Motor neuron (in vitro differentiated cells): ENCODE measurements around the gene SETBP1. TPM values are rescaled to one million over a fixed set of nuclear protein-coding genes. Genes with fewer than 3 reads are reported as not detected.
"Not testable (repeated sequence)": the region's sequence is repeated elsewhere in the genome, so short reads cannot be mapped to it uniquely, and the experiment has no call there.

Experiments used
- ATAC-seq, 8 experiments: fragments of 200-7000 bp; cut with Tn5 transposase; replicated peaks in 6 of 8; 2 replicates each; pipeline ENCODE4 v1.8.0; 2021; ENCODE audit warnings: mild to moderate bottlenecking in 8 of 8, moderate library complexity in 8 of 8
- H3K27ac ChIP-seq, 2 donors: fragments of 250-450 bp; sonication (Bioruptor Pico); 2 replicates each; pipeline ENCODE4 v1.9.0; 2021; ENCODE audit warnings: antibody characterized with exemption in 2 of 2, mild to moderate bottlenecking in 2 of 2, moderate library complexity in 1 of 2
- H3K4me1 ChIP-seq, 2 donors: fragments of 250-450 bp; sonication (Bioruptor Pico); replicated peaks in 1 of 2; 2 replicates each; pipeline ENCODE4 v1.6.1; 2021; ENCODE audit warnings: antibody characterized with exemption in 2 of 2, mild to moderate bottlenecking in 2 of 2, moderate library complexity in 1 of 2
- H3K4me3 ChIP-seq, 5 donors: fragments of 250-450 bp; sonication (Bioruptor Pico); 2 replicates each; pipeline ENCODE4 v1.9.0; 2021; ENCODE audit warnings: antibody characterized with exemption in 5 of 5, mild to moderate bottlenecking in 5 of 5, moderate library complexity in 4 of 5
- WGBS, 10 experiments: fragments of 450-650 bp; shearing (Covaris generic); methylation state at CpG; one replicate each; pipeline ENCODE4 v1.0.0; 2022; 5-methylcytosine and 5-hydroxymethylcytosine counted together
- in situ Hi-C, 9 experiments: fragments of 400-800 bp; cut with MboI; loops; one replicate each; pipeline ENCODE4 v1.15.0; 2021; ENCODE audit warnings: low sequenced_read_pairs in 9 of 9, low pct_unique_long_range_greater_than_20kb in 2 of 9; ENCODE audit not compliant: unreplicated experiment in 9 of 9
- total RNA-seq, 8 experiments: library from RNA; unstranded; fragments of 300-600 nt; gene quantifications; 2 replicates each; pipeline versions ENCODE4 v1.2.3 to v1.2.4, GENCODE V29; 2022

Gene SETBP1
- total RNA-seq, 8 experiments from 2014 or later = 1.3 to 37.0 (median 27.5) TPM

DNA sequence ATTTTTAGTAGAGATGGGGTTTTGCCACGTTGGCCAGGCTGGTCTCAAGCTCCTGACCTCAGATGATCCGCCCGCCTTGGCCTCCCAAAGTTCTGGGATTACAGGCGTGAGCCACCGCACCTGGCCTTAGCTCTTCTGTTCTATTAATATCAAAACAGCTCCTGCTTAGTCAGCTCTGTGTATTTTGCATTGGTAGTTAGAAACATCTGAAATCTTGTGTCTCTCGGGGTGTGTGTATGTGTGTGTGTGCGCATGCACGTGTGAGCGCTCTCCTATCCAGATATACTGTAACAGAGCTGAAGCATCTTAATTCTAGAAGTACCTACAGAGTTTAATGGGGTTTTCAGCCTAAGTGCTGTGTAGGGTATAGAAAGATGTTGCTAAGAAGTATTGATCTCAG is 33.7 kb downstream of the SETBP1 start:
- Histone ChIP-seq H3K4me3 (no peak overlapping the region), H3K27ac (no peak overlapping the region), H3K4me1 (peaks cover 17 to 23% of the 10 kb centered on the region in 2 donors)
- in situ Hi-C loops = no loop called here
- peak in 1 of 8 experiments; percentile 15 for ATAC-seq
- 74 to 100% (median 96%) methylated on average over 1 to 9 of the region's 9 CpGs; no CpG with 5 or more reads in 2 of the 10 experiments for WGBS, 10 experiments

DNA sequence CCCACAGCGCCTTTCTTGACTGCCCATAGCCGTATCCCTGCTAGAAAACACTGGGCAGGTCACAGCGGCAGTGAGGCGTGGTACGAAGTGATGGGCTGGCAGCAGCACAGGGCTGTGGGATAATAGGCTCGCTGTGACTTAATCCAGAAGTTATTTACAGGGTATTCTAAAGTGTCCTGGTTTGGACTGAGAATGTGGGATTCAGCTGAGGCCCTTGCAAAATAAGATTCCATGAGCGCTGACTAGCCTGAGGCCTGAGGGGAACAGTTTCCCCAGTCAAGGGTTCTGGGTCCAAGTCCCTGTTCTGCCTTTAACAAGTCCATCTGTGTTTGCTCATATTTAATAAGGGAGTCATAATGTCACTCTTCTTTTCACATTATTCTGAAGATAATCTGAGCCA is 34.6 kb downstream of the SETBP1 start:
- Histone ChIP-seq H3K4me1 (peaks cover 22 to 25% of the 10 kb centered on the region in 2 donors), H3K4me3 (no peak overlapping the region), H3K27ac (no peak overlapping the region)
- 0 to 93% (median 60%) methylated on average over 1 to 3 of the region's 7 CpGs; no CpG with 5 or more reads in 3 of the 10 experiments for WGBS, 10 experiments
- peak; percentile 66 to 75 (median 68) for ATAC-seq
- in situ Hi-C loops = no loop called here

DNA sequence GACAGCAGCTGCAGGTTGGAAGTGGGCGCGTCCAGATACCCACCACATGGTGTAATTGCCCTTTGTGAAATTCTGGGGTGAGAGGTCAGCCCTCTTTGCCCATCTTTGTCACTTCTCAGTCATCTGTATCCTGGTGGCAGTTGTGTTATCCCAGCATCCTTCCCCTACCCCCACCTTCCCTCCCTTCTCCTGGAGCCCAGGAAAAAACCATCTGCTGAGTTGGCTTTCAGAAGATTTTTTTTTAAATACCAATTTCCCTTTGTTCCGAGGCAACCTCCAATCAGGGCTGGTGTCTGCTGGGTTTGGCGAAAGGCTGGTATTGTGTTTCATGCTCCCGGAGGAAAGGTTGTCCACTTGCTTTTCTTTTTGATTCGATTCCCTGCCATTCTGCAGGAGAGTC is 35.2 kb downstream of the SETBP1 start:
- H3K27ac ChIP-seq = peak overlapping the region in 1 of 2 donors; percentile 21
- peaks cover 22 to 25% of the 10 kb centered on the region in 2 donors for H3K4me1 ChIP-seq
- peak in 5 of 8 experiments; percentile 15 to 70 (median 49) for ATAC-seq
- 9 to 95% (median 17%) methylated on average over 1 to 5 of the region's 6 CpGs; no CpG with 5 or more reads in 1 of the 10 experiments for WGBS, 10 experiments
- no peak overlapping the region for H3K4me3 ChIP-seq
- in situ Hi-C loops = no loop called here

DNA sequence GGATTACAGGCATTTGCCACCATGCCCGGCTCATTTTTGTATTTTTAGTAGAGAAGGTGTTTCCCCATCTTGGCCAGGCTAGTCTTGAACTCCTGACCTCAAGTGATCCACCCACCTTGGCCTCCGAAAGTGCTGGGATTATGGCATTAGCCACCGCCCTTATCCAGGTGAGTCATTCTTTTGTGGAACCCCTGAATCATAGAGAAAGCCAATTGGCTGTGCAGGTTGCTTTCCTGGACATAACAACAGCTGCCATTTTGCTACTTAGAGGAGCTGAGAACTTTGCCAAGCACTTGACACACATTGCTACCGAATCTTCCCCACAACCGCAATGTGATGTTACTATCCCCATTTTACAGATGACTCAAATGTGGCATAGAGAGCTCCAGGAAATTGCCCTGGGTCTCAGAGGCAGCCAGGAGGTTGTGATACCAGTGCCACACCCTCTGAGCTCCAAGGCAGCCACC is 36.0 kb downstream of the SETBP1 start:
- Histone ChIP-seq H3K4me3 (no peak overlapping the region), H3K27ac (no peak overlapping the region), H3K4me1 (peaks cover 22 to 32% of the 10 kb centered on the region in 2 donors)
- in situ Hi-C loops = no loop called here
- 17 to 92% (median 79%) methylated on average over 1 to 5 of the region's 5 CpGs; no CpG with 5 or more reads in 4 of the 10 experiments for WGBS, 10 experiments
- ATAC-seq = no peak

DNA sequence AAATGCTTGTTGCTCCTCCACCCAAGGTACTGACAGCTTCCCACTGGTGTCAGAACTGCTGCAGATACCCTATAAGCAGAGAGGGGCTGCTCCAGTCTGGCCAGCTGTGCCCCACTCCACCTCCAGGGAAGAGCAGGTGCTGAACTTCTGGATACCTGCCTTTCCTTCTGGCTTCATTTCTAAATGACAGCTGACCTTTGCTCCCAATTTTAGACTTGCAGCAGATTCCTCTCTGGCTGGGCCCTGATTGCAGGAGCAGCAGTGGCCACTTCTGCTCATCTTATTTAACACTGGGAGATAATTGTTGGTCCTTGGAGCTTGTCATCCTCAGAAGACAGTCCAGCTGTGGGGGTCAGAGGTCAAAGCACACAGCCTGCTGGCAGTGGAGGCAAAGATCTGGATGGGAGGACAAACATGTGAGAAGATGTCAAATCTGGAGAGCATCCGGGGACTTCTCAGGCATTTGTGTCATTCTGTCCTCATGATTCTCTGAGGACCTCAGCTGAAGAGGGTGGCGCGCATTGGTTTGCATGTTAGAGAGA is 38.9 kb downstream of the SETBP1 start:
- Histone ChIP-seq H3K27ac (no peak overlapping the region), H3K4me1 (peaks cover 43 to 55% of the 10 kb centered on the region in 2 donors), H3K4me3 (no peak overlapping the region)
- 76 to 100% (median 95%) methylated on average over 1 to 3 of the region's 3 CpGs; no CpG with 5 or more reads in 6 of the 10 experiments for WGBS, 10 experiments
- in situ Hi-C loops = no loop called here
- no peak for ATAC-seq

DNA sequence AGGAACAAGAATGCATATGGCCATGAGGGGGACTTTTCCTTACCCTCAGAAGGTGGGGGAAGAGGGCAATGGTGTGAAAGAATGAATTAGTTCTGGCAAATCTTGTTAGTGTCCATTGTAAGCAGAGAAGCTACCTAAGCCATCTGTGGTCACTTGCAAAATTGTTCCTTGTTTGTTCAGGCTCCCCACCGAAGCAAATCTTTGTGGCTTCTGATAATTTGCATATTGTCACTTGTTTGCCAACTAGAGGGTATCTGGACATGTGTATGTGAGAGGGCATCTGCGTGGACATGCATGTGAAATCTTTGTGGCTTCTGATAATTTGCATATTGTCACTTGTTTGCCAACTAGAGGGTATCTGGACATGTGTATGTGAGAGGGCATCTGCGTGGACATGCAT is 41.1 kb downstream of the SETBP1 start:
- in situ Hi-C loops, H3K27ac ChIP-seq, ATAC-seq, H3K4me3 ChIP-seq: not testable (repeated sequence)
- H3K4me1 ChIP-seq = peaks cover 39 to 50% of the 10 kb centered on the region in 2 donors
- WGBS, 10 experiments = 50 to 100% (median 92%) methylated on average over 1 to 2 of the region's 3 CpGs; no CpG with 5 or more reads in 2 of the 10 experiments

DNA sequence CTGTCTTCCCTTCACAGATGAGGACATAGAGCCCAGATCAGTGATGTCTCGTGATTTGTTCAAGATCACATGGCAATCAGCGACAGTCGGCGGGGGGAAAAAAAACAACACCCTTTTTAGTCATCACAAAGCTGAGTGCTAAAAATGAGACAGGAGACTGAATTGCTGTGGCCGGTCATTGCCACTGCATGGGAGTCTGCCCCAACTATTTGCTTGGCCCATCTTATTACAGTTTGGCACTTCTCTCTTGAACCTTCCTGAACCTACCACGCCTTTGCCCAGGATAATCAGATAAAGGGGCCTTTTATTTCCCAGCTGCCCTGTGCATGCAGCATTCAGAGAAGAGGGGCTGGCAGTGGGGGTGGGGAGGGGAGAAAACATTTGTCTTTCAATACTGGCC is 42.7 kb downstream of the SETBP1 start:
- no peak overlapping the region for H3K4me3 ChIP-seq
- peak in 5 of 8 experiments; percentile 45 to 83 (median 77) for ATAC-seq
- in situ Hi-C loops = no loop called here
- H3K4me1 ChIP-seq = peaks cover 53 to 61% of the 10 kb centered on the region in 2 donors
- 28 to 93% (median 35%) methylated on average over 2 to 5 of the region's 6 CpGs; no CpG with 5 or more reads in 4 of the 10 experiments for WGBS, 10 experiments
- H3K27ac ChIP-seq = peak overlapping the region in 1 of 2 donors; percentile 38

DNA sequence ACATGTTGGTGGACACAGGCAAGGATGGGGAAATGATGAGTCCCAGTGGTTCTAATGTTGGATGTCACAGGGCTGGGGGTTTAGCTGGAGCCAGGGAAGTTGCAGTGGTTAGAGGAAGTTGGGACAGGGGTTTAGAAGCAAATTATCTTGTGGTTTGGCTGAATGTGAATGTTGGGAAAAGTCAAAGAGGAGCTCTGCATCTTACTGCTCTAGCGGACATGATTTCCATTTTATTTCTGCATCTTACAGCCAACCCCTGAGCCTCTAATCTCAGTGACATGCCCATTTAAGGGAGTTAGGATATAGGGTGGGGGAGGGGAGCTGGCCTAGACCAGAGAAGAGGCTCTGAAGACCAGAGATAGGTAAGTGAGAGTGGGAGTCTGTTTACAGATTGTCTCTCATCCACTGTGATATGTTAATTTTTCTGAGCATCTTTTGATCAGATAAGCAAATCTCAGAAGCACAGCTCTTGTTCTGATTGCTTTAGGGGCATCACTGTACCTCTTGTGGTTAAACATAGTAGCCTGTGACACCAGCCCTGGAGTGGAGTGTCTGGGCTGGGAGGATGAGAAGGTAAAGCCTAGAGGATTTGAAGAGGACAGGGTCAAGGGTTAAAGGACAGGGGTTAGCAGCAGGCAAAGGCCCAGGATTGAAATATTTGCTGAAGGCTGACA is 43.6 kb downstream of the SETBP1 start:
- peak overlapping the region; percentile 6 to 38 for H3K27ac ChIP-seq
- 62 to 100% (median 83%) methylated on average over 1 of the region's 1 CpG; no CpG with 5 or more reads in 6 of the 10 experiments for WGBS, 10 experiments

DNA sequence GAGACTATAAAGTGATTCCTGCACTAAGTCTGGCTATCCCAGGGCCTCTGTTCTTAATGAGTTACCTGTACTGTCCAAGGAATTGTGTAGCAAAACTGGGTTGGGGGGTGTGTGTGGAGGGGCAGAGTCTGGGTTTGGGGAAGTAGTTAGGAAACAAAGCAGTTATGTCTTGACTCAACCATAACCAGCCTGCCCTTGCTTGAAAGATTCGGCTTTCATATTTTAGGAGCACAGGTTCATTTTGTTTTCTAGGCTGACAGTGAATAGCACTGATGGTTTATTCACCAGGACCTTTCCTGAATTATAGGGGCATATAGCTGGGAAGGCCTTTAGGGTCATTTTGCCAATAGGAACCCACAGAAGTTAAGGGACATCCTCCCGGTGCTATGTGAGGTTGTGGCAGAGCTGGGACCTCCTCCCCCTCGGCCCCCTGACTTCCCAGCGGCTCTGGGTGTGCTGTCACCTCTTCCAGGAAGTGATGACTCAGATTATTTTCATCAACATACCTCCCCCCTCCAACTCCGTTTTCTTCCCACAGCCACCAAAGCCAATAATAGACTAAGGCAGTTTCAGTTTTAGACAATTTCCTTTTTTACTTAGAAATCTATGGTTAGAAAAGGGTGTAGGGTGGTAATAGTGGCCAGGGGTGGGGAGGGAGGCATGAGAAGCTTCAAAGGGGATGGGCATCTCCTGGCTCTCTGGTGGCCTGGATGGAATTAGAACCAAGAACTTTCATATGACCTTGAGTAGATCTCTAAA is 44.8 kb downstream of the SETBP1 start:
- no peak overlapping the region for H3K27ac ChIP-seq
- H3K4me1 ChIP-seq = peaks cover 51 to 57% of the 10 kb centered on the region in 2 donors
- no peak overlapping the region for H3K4me3 ChIP-seq
- peak; percentile 53 to 84 (median 69) for ATAC-seq
- WGBS, 10 experiments = 0 to 85% (median 21%) methylated on average over 1 to 5 of the region's 5 CpGs; no CpG with 5 or more reads in 4 of the 10 experiments
- in situ Hi-C loops = no loop called here

More for the DNA sequence above, 43.6 kb downstream of the SETBP1 start:
- Histone ChIP-seq H3K4me1 (peaks cover 55 to 63% of the 10 kb centered on the region in 2 donors), H3K4me3 (no peak overlapping the region)
- in situ Hi-C loops = no loop called here
- peak in 5 of 8 experiments; percentile 10 to 20 (median 19) for ATAC-seq

DNA sequence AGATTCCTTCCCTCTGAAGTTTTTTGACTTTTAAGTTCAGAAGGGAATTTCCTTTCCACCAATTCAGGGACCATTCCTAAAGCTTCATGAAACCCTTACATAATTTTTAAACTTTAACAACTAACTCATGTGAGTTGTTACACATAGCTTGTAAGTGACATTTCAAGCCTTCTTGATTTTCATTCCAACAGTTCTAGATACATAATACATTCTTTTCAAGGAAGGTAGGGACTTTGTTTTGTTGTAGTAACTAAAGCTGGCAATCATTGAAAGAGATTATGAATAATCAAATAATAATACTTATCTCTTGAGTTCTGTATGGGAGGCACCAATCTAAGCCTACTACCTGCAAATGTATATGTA is 45.4 kb downstream of the SETBP1 start:
- H3K4me1 ChIP-seq = peaks cover 53 to 56% of the 10 kb centered on the region in 2 donors
- in situ Hi-C loops = no loop called here
- H3K27ac ChIP-seq = no peak overlapping the region
- H3K4me3 ChIP-seq = no peak overlapping the region
- ATAC-seq = no peak

DNA sequence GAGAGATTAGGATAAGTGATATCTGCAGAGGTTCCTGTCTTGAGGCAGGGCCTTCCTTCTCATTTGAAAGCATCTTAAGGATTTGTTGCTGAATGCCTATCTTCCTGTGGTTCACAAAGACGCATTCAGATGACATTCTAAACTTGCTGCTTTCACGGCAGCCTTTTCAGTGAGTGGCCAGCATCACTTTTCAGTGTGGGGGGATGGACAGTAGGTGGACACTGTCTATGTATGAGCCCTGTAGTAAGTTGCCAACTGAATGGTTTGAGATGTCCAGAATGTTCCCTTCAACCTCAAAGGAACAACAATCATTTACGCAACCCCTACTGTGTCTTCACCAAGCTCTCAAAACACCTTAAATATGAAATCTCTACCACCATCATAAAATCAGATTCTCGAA is 46.6 kb downstream of the SETBP1 start:
- in situ Hi-C loops = no loop called here
- no peak overlapping the region for H3K27ac ChIP-seq
- 80 to 90% (median 86%) methylated on average over 1 to 3 of the region's 4 CpGs; no CpG with 5 or more reads in 5 of the 10 experiments for WGBS, 10 experiments
- H3K4me1 ChIP-seq = peaks cover 62 to 65% of the 10 kb centered on the region in 2 donors
- H3K4me3 ChIP-seq = no peak overlapping the region
- no peak for ATAC-seq

DNA sequence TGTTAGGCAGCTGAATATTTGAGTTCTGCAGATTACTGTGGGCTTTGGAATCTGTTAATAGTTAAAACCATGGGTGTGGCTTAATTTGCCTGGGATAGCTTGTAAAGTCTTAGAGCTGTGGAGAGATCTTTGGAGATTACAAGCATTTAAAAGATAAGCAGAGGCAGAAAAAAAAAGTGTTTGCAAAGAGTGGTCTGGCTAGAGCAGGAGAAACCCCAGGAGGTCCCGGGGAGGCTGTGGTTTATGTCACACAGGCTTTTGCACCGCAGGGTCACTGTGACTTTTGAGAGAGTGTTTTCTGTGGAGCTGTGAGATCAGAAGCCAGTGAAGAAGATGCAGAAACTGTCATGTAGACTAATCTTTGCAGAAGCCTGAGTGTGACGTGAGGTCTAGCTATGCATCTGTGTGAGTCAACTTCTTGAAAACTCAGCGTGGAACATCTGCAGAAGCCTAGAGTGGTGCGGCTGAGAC is 49.0 kb downstream of the SETBP1 start:
- Histone ChIP-seq H3K4me3 (no peak overlapping the region), H3K27ac (no peak overlapping the region), H3K4me1 (peaks cover 60 to 61% of the 10 kb centered on the region in 2 donors)
- in situ Hi-C loops = no loop called here
- WGBS, 10 experiments = 0 to 100% (median 82%) methylated on average over 1 to 4 of the region's 5 CpGs; no CpG with 5 or more reads in 2 of the 10 experiments
- ATAC-seq = peak in 3 of 8 experiments; percentile 4 to 54 (median 54)
